ENCODE results near the gene CNTNAP2. TPM values are rescaled to one million over a fixed set of nuclear protein-coding genes. Genes with fewer than 3 reads are reported as not detected.

CNTNAP2 gene
- total RNA-seq, 2 experiments from 2014 or later = 0.28 TPM; not detected in 1

GRCh38 chr7:146129296-146129695 lies 12.7 kb downstream of the CNTNAP2 start:
- no peak overlapping the region for H3K4me2 ChIP-seq (ENCODE audit: low read length)
- ChIA-PET CTCF (ENCODE audit: unreplicated experiment) (no interaction called here), POLR2A (no interaction called here)
- DNase-seq (ENCODE audit: low spot score) = no peak
- TF ChIP-seq EZH2phosphoT487 (IDR thresholded peaks at IDR 0.05; ENCODE audit: borderline replicate concordance, low read depth, low read length) (no peak), CTCF (conservative IDR thresholded peaks at IDR 0.05; ENCODE audit: low read length) (peak; percentile 53)
- no peak overlapping the region for H3K27ac ChIP-seq (ENCODE audit: low read depth, low read length, poor library complexity, severe bottlenecking)
- no peaks in the 10 kb centered on the region for H3K9me3 ChIP-seq (ENCODE audit: low read length)
- no peak overlapping the region for H2AFZ ChIP-seq (ENCODE audit: low read length)
- no peak overlapping the region for H3K4me3 ChIP-seq (ENCODE audit: low read depth, low read length, poor library complexity, severe bottlenecking)
- BruUV-seq (replicated peaks) = no TSS peak
- H3K9me2 ChIP-seq (ENCODE audit: insufficient read depth, low read length) = no peaks in the 10 kb centered on the region
- H3K36me3 ChIP-seq (ENCODE audit: insufficient read depth, low read length) = no peaks in the 10 kb centered on the region
- H3K4me1 ChIP-seq (ENCODE audit: insufficient read depth, low read length, poor library complexity, severe bottlenecking) = no peaks in the 10 kb centered on the region
- H3K79me2 ChIP-seq (ENCODE audit: insufficient read depth, low read depth, low read length) = no peaks in the 10 kb centered on the region
- no peaks in the 10 kb centered on the region for H4K20me1 ChIP-seq (ENCODE audit: insufficient read depth, low read length)
- intact Hi-C loops (cut with micrococcal nuclease; ENCODE audit: unreplicated experiment) = no loop called here

DNA sequence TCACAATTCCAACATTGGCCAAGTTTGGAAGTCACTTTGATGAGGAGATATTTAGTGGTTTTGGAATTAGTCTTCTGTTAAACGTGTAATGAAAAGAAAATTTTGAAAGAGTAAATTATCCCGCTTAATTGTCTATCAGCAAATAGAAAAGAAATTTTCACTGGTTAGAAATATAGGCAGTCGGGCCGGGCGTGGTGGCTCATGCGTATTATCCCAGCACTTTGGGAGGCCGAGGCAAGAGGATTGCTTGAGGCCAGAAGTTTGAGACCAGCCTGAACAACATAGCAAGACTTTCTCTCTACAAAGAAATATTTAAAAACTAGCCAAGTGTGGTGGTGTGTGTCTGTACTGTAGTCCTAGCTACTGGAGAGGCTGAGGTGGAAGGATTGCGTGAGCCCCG lies 13.4 kb downstream of the CNTNAP2 start:
- H2AFZ ChIP-seq (ENCODE audit: low read length) = no peak overlapping the region
- no peak for DNase-seq (ENCODE audit: low spot score)
- no peaks in the 10 kb centered on the region for H4K20me1 ChIP-seq (ENCODE audit: insufficient read depth, low read length)
- no peaks in the 10 kb centered on the region for H3K79me2 ChIP-seq (ENCODE audit: insufficient read depth, low read depth, low read length)
- H3K27ac ChIP-seq (ENCODE audit: low read depth, low read length, poor library complexity, severe bottlenecking) = no peak overlapping the region
- no peaks in the 10 kb centered on the region for H3K36me3 ChIP-seq (ENCODE audit: insufficient read depth, low read length)
- no TSS peak for BruUV-seq (replicated peaks)
- no peaks in the 10 kb centered on the region for H3K9me3 ChIP-seq (ENCODE audit: low read length)
- ChIA-PET POLR2A (no interaction called here), CTCF (ENCODE audit: unreplicated experiment) (no interaction called here)
- intact Hi-C loops (cut with micrococcal nuclease; ENCODE audit: unreplicated experiment) = no loop called here
- no peaks in the 10 kb centered on the region for H3K9me2 ChIP-seq (ENCODE audit: insufficient read depth, low read length)
- no peak overlapping the region for H3K4me2 ChIP-seq (ENCODE audit: low read length)
- TF ChIP-seq CTCF (conservative IDR thresholded peaks at IDR 0.05; ENCODE audit: low read length) = no peak
- TF ChIP-seq EZH2phosphoT487 (IDR thresholded peaks at IDR 0.05; ENCODE audit: borderline replicate concordance, low read depth, low read length) = no peak
- H3K4me3 ChIP-seq (ENCODE audit: low read depth, low read length, poor library complexity, severe bottlenecking) = no peak overlapping the region
- no peaks in the 10 kb centered on the region for H3K4me1 ChIP-seq (ENCODE audit: insufficient read depth, low read length, poor library complexity, severe bottlenecking)

DNA sequence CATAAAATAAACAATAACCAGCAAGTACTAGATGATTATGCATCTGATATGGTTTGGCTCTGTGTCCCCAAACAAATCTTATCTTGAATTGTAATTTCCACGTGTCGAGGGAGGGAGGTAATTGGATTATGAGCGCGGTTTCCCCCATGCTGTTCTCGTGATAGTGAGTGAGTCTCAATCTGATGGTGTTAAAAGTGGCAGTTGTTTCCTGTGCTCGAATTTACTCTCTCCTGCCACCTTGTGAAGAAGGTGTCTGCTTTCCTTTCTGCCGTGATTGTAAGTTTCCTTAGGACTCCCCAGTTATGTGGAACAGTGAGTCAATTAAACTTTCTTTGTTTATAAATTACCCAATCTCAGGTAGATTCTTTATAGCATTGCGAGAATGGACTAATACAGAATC lies 15.1 kb downstream of the CNTNAP2 start:
- no peak overlapping the region for H3K4me2 ChIP-seq (ENCODE audit: low read length)
- no peak overlapping the region for H2AFZ ChIP-seq (ENCODE audit: low read length)
- BruUV-seq (replicated peaks) = no TSS peak
- H3K36me3 ChIP-seq (ENCODE audit: insufficient read depth, low read length) = no peaks in the 10 kb centered on the region
- no peak for DNase-seq (ENCODE audit: low spot score)
- no peaks in the 10 kb centered on the region for H3K9me3 ChIP-seq (ENCODE audit: low read length)
- no peak overlapping the region for H3K4me3 ChIP-seq (ENCODE audit: low read depth, low read length, poor library complexity, severe bottlenecking)
- intact Hi-C loops (cut with micrococcal nuclease; ENCODE audit: unreplicated experiment) = no loop called here
- POLR2A ChIA-PET = no interaction called here
- CTCF ChIA-PET (ENCODE audit: unreplicated experiment) = no interaction called here
- H3K27ac ChIP-seq (ENCODE audit: low read depth, low read length, poor library complexity, severe bottlenecking) = no peak overlapping the region
- no peaks in the 10 kb centered on the region for H4K20me1 ChIP-seq (ENCODE audit: insufficient read depth, low read length)
- H3K4me1 ChIP-seq (ENCODE audit: insufficient read depth, low read length, poor library complexity, severe bottlenecking) = no peaks in the 10 kb centered on the region
- TF ChIP-seq CTCF (conservative IDR thresholded peaks at IDR 0.05; ENCODE audit: low read length) (0 out of 2 replicates have a peak, but pooled peaks have one; percentile 14), EZH2phosphoT487 (IDR thresholded peaks at IDR 0.05; ENCODE audit: borderline replicate concordance, low read depth, low read length) (no peak)
- H3K9me2 ChIP-seq (ENCODE audit: insufficient read depth, low read length) = no peaks in the 10 kb centered on the region
- H3K79me2 ChIP-seq (ENCODE audit: insufficient read depth, low read depth, low read length) = no peaks in the 10 kb centered on the region
